ENCODE results near the gene MCF2L2. TPM values are rescaled to one million over a fixed set of nuclear protein-coding genes. Genes with fewer than 3 reads are reported as not detected.

Gene MCF2L2
- total RNA-seq, 2 donors from 2014 or later: 0.25 to 1.4 TPM

DNA sequence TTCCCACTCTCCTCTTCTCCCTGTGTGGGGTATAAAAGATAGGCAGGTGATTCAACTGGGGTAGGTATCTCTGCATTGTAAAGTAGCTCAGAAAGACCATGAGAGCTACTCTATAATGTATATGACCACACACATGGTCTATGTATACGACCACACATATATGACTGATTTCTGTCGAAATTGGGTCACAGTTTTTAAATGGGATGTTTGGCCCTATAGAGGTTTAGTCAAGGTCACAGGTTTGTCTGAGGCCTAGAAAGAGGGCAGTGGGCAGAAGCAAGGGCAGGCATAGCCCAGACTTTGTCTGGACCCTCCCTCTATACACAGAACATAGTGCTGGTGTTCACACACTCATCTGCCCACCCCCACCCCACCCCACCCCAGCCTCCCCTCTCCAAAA, 270.3 kb downstream of the MCF2L2 start:
- H3K9me3 ChIP-seq: no peaks in the 10 kb centered on the region
- H3K36me3 ChIP-seq: no peaks in the 10 kb centered on the region
- TF ChIP-seq CTCF (IDR thresholded peaks at IDR 0.05): no peak
- DNase-seq: no peak
- no peak overlapping the region for H3K9ac ChIP-seq (ENCODE audit: low read depth in 2 of 2, low read length in 2 of 2)
- intact Hi-C loops (cut with DNase I): no loop called here
- no peaks in the 10 kb centered on the region for H3K4me1 ChIP-seq
- H3K4me3 ChIP-seq: no peak overlapping the region
- no peak overlapping the region for H3K27ac ChIP-seq
- no peaks in the 10 kb centered on the region for H3K27me3 ChIP-seq

DNA sequence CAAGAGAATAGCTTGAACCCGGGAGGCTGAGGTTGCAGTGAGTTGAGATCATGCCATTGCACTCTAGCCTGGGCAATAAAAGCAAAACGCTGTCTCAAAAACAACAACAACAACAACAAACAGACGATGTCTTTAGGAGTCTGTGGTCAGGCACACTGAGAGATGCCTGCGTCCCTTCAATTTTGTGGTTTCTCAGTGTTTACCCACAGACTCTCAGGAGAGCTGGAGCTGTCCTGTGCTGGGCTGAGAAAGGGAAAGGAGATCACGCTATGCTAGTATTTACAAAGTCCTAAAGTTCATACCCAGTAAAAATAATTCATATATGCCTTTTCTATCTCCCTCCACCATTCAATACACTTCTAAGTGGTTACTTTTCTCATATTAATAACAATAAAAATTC, 272.2 kb downstream of the MCF2L2 start:
- no peak overlapping the region for H3K27ac ChIP-seq
- intact Hi-C loops (cut with DNase I): no loop called here
- H3K27me3 ChIP-seq: no peaks in the 10 kb centered on the region
- H3K9ac ChIP-seq (ENCODE audit: low read depth in 2 of 2, low read length in 2 of 2): no peak overlapping the region
- DNase-seq: no peak
- no peak for TF ChIP-seq CTCF (IDR thresholded peaks at IDR 0.05)
- no peak overlapping the region for H3K4me3 ChIP-seq
- no peaks in the 10 kb centered on the region for H3K9me3 ChIP-seq
- no peaks in the 10 kb centered on the region for H3K36me3 ChIP-seq
- H3K4me1 ChIP-seq: no peaks in the 10 kb centered on the region

DNA sequence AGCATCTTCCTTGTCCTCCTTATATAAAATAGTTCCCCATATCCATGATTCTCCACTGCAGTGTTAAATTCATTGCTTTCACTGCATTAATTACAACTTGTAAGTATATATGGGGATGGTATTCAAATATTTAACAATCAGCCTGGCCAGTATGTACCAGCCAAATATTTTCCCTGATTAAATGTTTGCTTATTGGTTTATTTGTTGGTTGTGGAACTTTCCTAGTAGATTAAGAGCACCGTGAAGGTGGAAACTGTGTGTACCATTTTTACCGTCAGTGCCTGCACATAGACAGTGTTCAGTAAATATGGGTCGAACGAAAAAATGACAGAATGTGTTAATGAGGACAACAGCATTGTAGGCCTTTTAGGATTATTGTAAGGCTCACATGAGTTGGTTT, 272.9 kb downstream of the MCF2L2 start:
- no peak for TF ChIP-seq CTCF (IDR thresholded peaks at IDR 0.05)
- no peak overlapping the region for H3K27ac ChIP-seq
- no peaks in the 10 kb centered on the region for H3K36me3 ChIP-seq
- H3K9ac ChIP-seq (ENCODE audit: low read depth in 2 of 2, low read length in 2 of 2): no peak overlapping the region
- DNase-seq: no peak
- H3K9me3 ChIP-seq: no peaks in the 10 kb centered on the region
- no peak overlapping the region for H3K4me3 ChIP-seq
- H3K27me3 ChIP-seq: no peaks in the 10 kb centered on the region
- intact Hi-C loops (cut with DNase I): no loop called here
- no peaks in the 10 kb centered on the region for H3K4me1 ChIP-seq

- Histone ChIP-seq H3K9ac (ENCODE audit: low read depth in 2 of 2, low read length in 2 of 2) (no peak overlapping the region), H3K36me3 (no peaks in the 10 kb centered on the region), H3K27ac (no peak overlapping the region), H3K4me3 (no peak overlapping the region), H3K4me1 (no peaks in the 10 kb centered on the region), H3K27me3 (no peaks in the 10 kb centered on the region), H3K9me3 (no peaks in the 10 kb centered on the region)
- no peak for DNase-seq
- TF ChIP-seq CTCF (IDR thresholded peaks at IDR 0.05): no peak
- intact Hi-C loops (cut with DNase I): no loop called here
These were observed 275.0 kb downstream of the MCF2L2 start for GRCh38 chr3:183153210-183153950.

DNA sequence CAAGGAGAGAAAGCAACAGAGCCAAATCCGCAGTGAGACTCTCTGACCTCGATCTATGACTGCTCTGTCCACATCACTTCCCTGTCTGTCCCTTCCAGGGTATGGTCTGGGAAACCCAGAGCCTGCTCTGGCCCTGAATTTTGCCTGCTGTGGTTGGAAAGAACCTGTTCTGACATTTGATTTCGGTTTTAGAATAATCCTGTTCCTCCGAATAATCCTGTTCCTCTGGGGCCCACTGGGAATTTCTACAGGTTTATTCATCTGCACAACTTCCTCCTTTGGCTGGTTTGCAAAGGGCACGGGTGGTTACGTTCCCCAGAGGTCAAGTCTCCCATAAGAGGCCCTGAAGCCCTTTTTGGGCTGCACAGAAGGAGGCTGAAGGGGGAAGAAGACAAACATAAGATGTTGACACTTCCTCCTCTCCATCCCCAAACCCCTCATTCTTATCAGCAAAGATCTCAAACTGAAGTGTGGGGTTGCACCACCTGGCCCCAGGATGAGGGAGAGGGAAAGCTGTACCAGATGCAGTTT, 276.5 kb downstream of the MCF2L2 start:
- H3K9me3 ChIP-seq: no peaks in the 10 kb centered on the region
- H3K27me3 ChIP-seq: no peaks in the 10 kb centered on the region
- no peak for DNase-seq
- no peaks in the 10 kb centered on the region for H3K4me1 ChIP-seq
- no peak overlapping the region for H3K4me3 ChIP-seq
- H3K27ac ChIP-seq: no peak overlapping the region
- no peak for TF ChIP-seq CTCF (IDR thresholded peaks at IDR 0.05)
- intact Hi-C loops (cut with DNase I): no loop called here
- H3K36me3 ChIP-seq: no peaks in the 10 kb centered on the region
- H3K9ac ChIP-seq (ENCODE audit: low read depth in 2 of 2, low read length in 2 of 2): no peak overlapping the region
